GM23248 (cell line): ENCODE results near the gene TET2. TPM values are rescaled to one million over a fixed set of nuclear protein-coding genes. Genes with fewer than 3 reads are reported as not detected.

Source experiments
- DNase-seq: peaks from one replicate; pipeline ENCODE4 v3.0.0-alpha.2; 2015
- H2AFZ ChIP-seq: fragments of 200-600 bp; sonication (generic); 2 replicates; pipeline ENCODE4 v1.6.1; 2016; ENCODE audit warnings: antibody characterized with exemption
- H3F3A ChIP-seq: fragments of 200-600 bp; sonication (generic); 2 replicates; pipeline ENCODE4 v1.6.1; 2016; ENCODE audit warnings: mild to moderate bottlenecking, antibody characterized with exemption, mixed run types; ENCODE audit not compliant: insufficient read depth
- H3K27ac ChIP-seq: fragments of 200-600 bp; sonication (generic); 2 replicates; pipeline ENCODE4 v1.5.1; 2016; ENCODE audit warnings: mild to moderate bottlenecking
- H3K27me3 ChIP-seq: fragments of 200-600 bp; sonication (generic); replicated peaks from 2 replicates; pipeline ENCODE4 v1.6.1; 2016; ENCODE audit warnings: mild to moderate bottlenecking; ENCODE audit not compliant: insufficient read depth
- H3K36me3 ChIP-seq: fragments of 200-600 bp; sonication (generic); 2 replicates; pipeline ENCODE4 v1.6.1; 2016; ENCODE audit warnings: low read depth, mild to moderate bottlenecking
- H3K4me1 ChIP-seq: fragments of 200-600 bp; sonication (generic); 2 replicates; pipeline ENCODE4 v1.6.1; 2016; ENCODE audit warnings: mild to moderate bottlenecking; ENCODE audit not compliant: insufficient read depth
- H3K4me2 ChIP-seq: fragments of 200-600 bp; sonication (generic); one replicate; pipeline ENCODE4 v1.6.1; 2016; ENCODE audit warnings: mild to moderate bottlenecking; ENCODE audit not compliant: unreplicated experiment
- H3K4me3 ChIP-seq: fragments of 200-600 bp; sonication (generic); 2 replicates; pipeline ENCODE4 v1.5.1; 2016; ENCODE audit warnings: mild to moderate bottlenecking
- H3K79me2 ChIP-seq: fragments of 200-600 bp; sonication (generic); 2 replicates; pipeline ENCODE4 v1.6.1; 2016; ENCODE audit warnings: mild to moderate bottlenecking; ENCODE audit not compliant: insufficient read depth
- H3K9ac ChIP-seq: fragments of 200-600 bp; sonication (generic); 2 replicates; pipeline ENCODE4 v1.6.1; 2016; ENCODE audit warnings: mild to moderate bottlenecking
- H3K9me2 ChIP-seq: fragments of 200-600 bp; sonication (generic); 2 replicates; pipeline ENCODE4 v1.6.1; 2016; ENCODE audit warnings: mixed run types, mild to moderate bottlenecking, moderate library complexity; ENCODE audit not compliant: insufficient read depth
- H3K9me3 ChIP-seq: fragments of 200-600 bp; sonication (generic); one replicate; pipeline ENCODE4 v1.6.1; 2017; ENCODE audit warnings: low read depth
- H4K20me1 ChIP-seq: fragments of 200-600 bp; sonication (generic); 2 replicates; pipeline ENCODE4 v1.6.0; 2016; ENCODE audit not compliant: insufficient read depth
- EZH2 ChIP-seq: fragments of 200-600 bp; sonication (generic); IDR thresholded peaks from 2 replicates; pipeline ENCODE4 v1.6.1; 2018; ENCODE audit warnings: antibody characterized with exemption, mild to moderate bottlenecking; ENCODE audit not compliant: insufficient read depth, poor library complexity, severe bottlenecking
- EZH2phosphoT487 ChIP-seq: fragments of 200-600 bp; sonication (generic); IDR thresholded peaks from 2 replicates; pipeline ENCODE4 v1.6.1; 2018; ENCODE audit warnings: antibody characterized with exemption, moderate library complexity, mild to moderate bottlenecking, low read depth; ENCODE audit not compliant: insufficient read depth
- WGBS, 2 experiments: methylation state at CpG; one replicate each; pipeline ENCODE4 v1.1.6; 2015 to 2017; ENCODE audit warnings: low lambda C conversion rate in 2 of 2, low coverage in 1 of 2; ENCODE audit errors: missing lambda C conversion rate in 2 of 2; 5-methylcytosine and 5-hydroxymethylcytosine counted together
- in situ Hi-C: fragments of 300-500 bp; cut with MboI; formaldehyde crosslinking; loops from 2 replicates; pipeline ENCODE4 v1.15.0; 2020
- polyA plus RNA-seq: library from polyadenylated mRNA; unstranded; fragments of >200 nt; fragmentation: Nextera tagmentation; extraction: Ambion mirVana; gene quantifications from 2 replicates; pipeline ENCODE4 v1.2.1, GENCODE V29; 2016
- total RNA-seq: library from RNA; depleted of rRNA; stranded (reverse); fragments of >200 nt; shearing (Covaris generic); gene quantifications from 2 replicates; pipeline ENCODE4 v1.2.3, GENCODE V29; 2014

The TET2 gene
- total and polyA plus RNA-seq, 2 experiments from 2014 or later, result 5.6 to 5.7 TPM

- H3K27me3 ChIP-seq, result no peaks in the 10 kb centered on the region
- no peaks in the 10 kb centered on the region for H3K9me2 ChIP-seq
- no peak overlapping the region for H3K27ac ChIP-seq
- H3K9ac ChIP-seq, result no peak overlapping the region
- H3K4me1 ChIP-seq, result peaks cover 66% of the 10 kb centered on the region
- H3K79me2 ChIP-seq, result no peaks in the 10 kb centered on the region
- no peaks in the 10 kb centered on the region for H3K36me3 ChIP-seq
- no peak overlapping the region for H2AFZ ChIP-seq
- H3K4me2 ChIP-seq, result no peak overlapping the region
- in situ Hi-C loops, result no loop called here
- H4K20me1 ChIP-seq, result no peaks in the 10 kb centered on the region
- peaks cover 14% of the 10 kb centered on the region; the same call in 1 of the 2 replicates for H3F3A ChIP-seq
- no peak for DNase-seq
- no peak overlapping the region for H3K4me3 ChIP-seq
- TF ChIP-seq EZH2phosphoT487, result no peak
- no peak for TF ChIP-seq EZH2
- WGBS, 2 experiments, result 94 to 100% methylated on average over 3 of the region's 3 CpGs
- H3K9me3 ChIP-seq, result no peaks in the 10 kb centered on the region
These were observed 46.9 kb downstream of the TET2 start for GRCh38 chr4:105193536-105193935.

- TF ChIP-seq EZH2phosphoT487 (no peak), EZH2 (no peak)
- Histone ChIP-seq H2AFZ (no peak overlapping the region), H3K9me3 (no peaks in the 10 kb centered on the region), H3K79me2 (peaks cover under 1% of the 10 kb centered on the region), H3K9ac (no peak overlapping the region), H4K20me1 (no peaks in the 10 kb centered on the region), H3K4me2 (peak overlapping the region; percentile 6), H3K9me2 (no peaks in the 10 kb centered on the region), H3K36me3 (no peaks in the 10 kb centered on the region), H3K4me1 (peaks cover 72% of the 10 kb centered on the region), H3K27ac (peak overlapping the region; percentile 2; the same call in 1 of the 2 replicates), H3K4me3 (no peak overlapping the region), H3K27me3 (no peaks in the 10 kb centered on the region), H3F3A (peaks cover 14% of the 10 kb centered on the region; the same call in 1 of the 2 replicates)
- in situ Hi-C loops, result no loop called here
- peak; percentile 54 for DNase-seq
These were observed 47.9 kb downstream of the TET2 start for GRCh38 chr4:105194328-105195231.

- Histone ChIP-seq H3K27me3 (no peaks in the 10 kb centered on the region), H4K20me1 (no peaks in the 10 kb centered on the region), H3K4me3 (no peak overlapping the region), H3F3A (peaks cover 14% of the 10 kb centered on the region; the same call in 1 of the 2 replicates), H3K27ac (no peak overlapping the region), H3K9me2 (no peaks in the 10 kb centered on the region), H3K9ac (no peak overlapping the region), H3K4me2 (no peak overlapping the region), H3K4me1 (peaks cover 68% of the 10 kb centered on the region), H3K79me2 (peaks cover 19% of the 10 kb centered on the region), H2AFZ (no peak overlapping the region), H3K36me3 (no peaks in the 10 kb centered on the region), H3K9me3 (no peaks in the 10 kb centered on the region)
- WGBS, 2 experiments, result 89 to 92% methylated on average over 5 of the region's 5 CpGs
- in situ Hi-C loops, result no loop called here
- TF ChIP-seq EZH2 (no peak), EZH2phosphoT487 (no peak)
- peak; percentile 10 for DNase-seq
These were observed 50.0 kb downstream of the TET2 start for GRCh38 chr4:105196523-105197145.

- Histone ChIP-seq H3K4me3 (no peak overlapping the region), H3K27ac (no peak overlapping the region), H3F3A (peaks cover 14% of the 10 kb centered on the region; the same call in 1 of the 2 replicates), H2AFZ (no peak overlapping the region), H4K20me1 (no peaks in the 10 kb centered on the region), H3K4me1 (peaks cover 56% of the 10 kb centered on the region), H3K4me2 (peak overlapping the region; percentile 46), H3K79me2 (peaks cover 19% of the 10 kb centered on the region), H3K9me3 (no peaks in the 10 kb centered on the region), H3K36me3 (no peaks in the 10 kb centered on the region), H3K9ac (no peak overlapping the region), H3K9me2 (no peaks in the 10 kb centered on the region), H3K27me3 (no peaks in the 10 kb centered on the region)
- DNase-seq, result peak; percentile 56
- 59 to 65% methylated on average over 3 of the region's 3 CpGs for WGBS, 2 experiments
- in situ Hi-C loops, result no loop called here
- no peak for TF ChIP-seq EZH2
- TF ChIP-seq EZH2phosphoT487, result no peak
These were observed 51.1 kb downstream of the TET2 start for GRCh38 chr4:105197777-105198176.
